HCT116 (cell line): ENCODE data around the gene SPEF1. TPM values are rescaled to one million over a fixed set of nuclear protein-coding genes. Genes with fewer than 3 reads are reported as not detected.

Source experiments
- ATAC-seq: fragments of 200-7000 bp; cut with Tn5 transposase; 2 replicates; pipeline ENCODE4 v1.9.1; 2020; ENCODE audit warnings: mild to moderate bottlenecking, moderate library complexity
- BruUV-seq: library from RNA; stranded (reverse); fragments of 400-500 nt; replicated peaks from 2 replicates; lab custom pipeline; 2021; lab: Mats Ljungman, UMichigan
- CTCF ChIA-PET: fragments of 300-600 bp; sonication (Branson Sonifier 250); formaldehyde crosslinking; loops from one replicate; lab custom pipeline; 2021; ENCODE audit warnings: antibody characterized with exemption; lab: Charles Lee
- POLR2A ChIA-PET: fragments of 300-600, 350-600 bp; sonication (Branson Sonifier 250); formaldehyde crosslinking; loops from one replicate; lab custom pipeline; 2021; ENCODE audit warnings: antibody characterized with exemption; lab: Charles Lee
- RAD21 ChIA-PET, 2 experiments: fragments of 300-600 bp; sonication (Branson Sonifier 250); formaldehyde crosslinking; loops; one replicate each; lab custom pipeline; 2023; ENCODE audit warnings: low total read pairs in 2 of 2; ENCODE audit not compliant: uncharacterized antibody in 2 of 2, unreplicated experiment in 2 of 2, low non-redundant PET in 1 of 2; lab: Charles Lee
- DNase-seq: peaks from one replicate; pipeline ENCODE4 v3.0.0-alpha.2; 2010; ENCODE audit warnings: low read depth, low spot score
- H2AFZ ChIP-seq: fragments of 200-600 bp; shearing (Covaris generic), sonication (generic); 2 replicates; pipeline ENCODE4 v1.6.1; 2017; ENCODE audit warnings: low read depth, mixed run types, mixed read lengths, antibody characterized with exemption, low read length; ENCODE audit not compliant: poor library complexity, severe bottlenecking
- H3K27ac ChIP-seq: 2 replicates; pipeline ENCODE4 v1.5.1; 2012; ENCODE audit warnings: low read depth, low read length
- H3K27me3 ChIP-seq: fragments of 200-600 bp; sonication (generic); 2 replicates; pipeline ENCODE4 v1.6.1; 2016; ENCODE audit warnings: mixed run types, low read length, mixed read lengths; ENCODE audit not compliant: insufficient read depth
- H3K36me3 ChIP-seq, 2 experiments: fragments of 200-500 bp in 1 of 2; fragments of 200-600 bp in 1 of 2; sonication (Bioruptor generic) in 1 of 2; sonication (generic) in 1 of 2; 2 replicates each; pipeline versions ENCODE4 v1.5.1 to v1.6.1; 2014 to 2016; ENCODE audit warnings: low read length in 2 of 2, inconsistent platforms in 1 of 2, mixed read lengths in 1 of 2, mixed run types in 1 of 2; ENCODE audit not compliant: insufficient read depth in 2 of 2, control insufficient read depth in 1 of 2
- H3K4me1 ChIP-seq, 2 experiments: fragments of 200-600 bp in 1 of 2; sonication (generic) in 1 of 2; 2 replicates each; pipeline versions ENCODE4 v1.5.1 to v1.6.1; 2012 to 2017; ENCODE audit warnings: low read length in 2 of 2, inconsistent platforms in 1 of 2, mild to moderate bottlenecking in 1 of 2, mixed read lengths in 1 of 2, mixed run types in 1 of 2, moderate library complexity in 1 of 2; ENCODE audit not compliant: insufficient read depth in 2 of 2, control insufficient read depth in 1 of 2
- H3K4me2 ChIP-seq: fragments of 200-600 bp; sonication (generic); 2 replicates; pipeline ENCODE4 v1.6.1; 2017; ENCODE audit warnings: mixed run types, low read length, mixed read lengths
- H3K4me3 ChIP-seq, 2 experiments: fragments of 200-600 bp in 1 of 2; sonication (generic) in 1 of 2; replicated peaks in 1 of 2; 2 replicates each; pipeline ENCODE4 v1.5.1; 2011 to 2016; ENCODE audit warnings: low read length in 2 of 2, control low read depth in 1 of 2, low read depth in 1 of 2, mild to moderate bottlenecking in 1 of 2, mixed read lengths in 1 of 2, mixed run types in 1 of 2
- H3K79me2 ChIP-seq: fragments of 200-600 bp; sonication (generic); 2 replicates; pipeline ENCODE4 v1.6.1; 2017; ENCODE audit warnings: mild to moderate bottlenecking, mixed run types, low read length, moderate library complexity, mixed read lengths; ENCODE audit not compliant: insufficient read depth
- H3K9ac ChIP-seq: fragments of 200-600 bp; sonication (generic); 2 replicates; pipeline ENCODE4 v1.6.1; 2016; ENCODE audit warnings: low read length, mixed read lengths
- H3K9me2 ChIP-seq: fragments of 200-600 bp; sonication (generic), shearing (Covaris generic); 2 replicates; pipeline ENCODE4 v1.6.1; 2017; ENCODE audit warnings: mixed run types, mild to moderate bottlenecking, moderate library complexity; ENCODE audit not compliant: insufficient read depth
- H3K9me3 ChIP-seq, 2 experiments: fragments of 200-500 bp in 1 of 2; fragments of 200-600 bp in 1 of 2; sonication (Bioruptor generic) in 1 of 2; sonication (generic) in 1 of 2; 2 replicates each; pipeline ENCODE4 v1.6.1; 2014 to 2017; ENCODE audit warnings: low read length in 2 of 2, mixed read lengths in 2 of 2, inconsistent platforms in 1 of 2, low read depth in 1 of 2, mild to moderate bottlenecking in 1 of 2, mixed run types in 1 of 2, moderate library complexity in 1 of 2; ENCODE audit not compliant: control insufficient read depth in 1 of 2, insufficient read depth in 1 of 2
- H4K20me1 ChIP-seq: fragments of 200-600 bp; sonication (generic), shearing (Covaris generic); 2 replicates; pipeline ENCODE4 v1.6.1; 2017; ENCODE audit warnings: mixed run types, mild to moderate bottlenecking, moderate library complexity; ENCODE audit not compliant: insufficient read depth
- CBX3 ChIP-seq: IDR thresholded peaks from 2 replicates; pipeline ENCODE4 v1.6.1; 2012; ENCODE audit warnings: low read depth
- CEBPB ChIP-seq: IDR thresholded peaks from 2 replicates; pipeline ENCODE4 v1.6.1; 2012; ENCODE audit warnings: low read depth
- EGR1 ChIP-seq: IDR thresholded peaks from 2 replicates; pipeline ENCODE4 v1.6.1; 2012; ENCODE audit warnings: low read depth
- ELF1 ChIP-seq: IDR thresholded peaks from 2 replicates; pipeline ENCODE4 v1.6.1; 2012; ENCODE audit warnings: low read depth, borderline replicate concordance
- EZH2 ChIP-seq: fragments of 200-600 bp; sonication (generic); IDR thresholded peaks from 2 replicates; pipeline ENCODE4 v1.6.1; 2017; ENCODE audit warnings: antibody characterized with exemption, mixed run types
- FOSL1 ChIP-seq: IDR thresholded peaks from 2 replicates; pipeline ENCODE4 v1.6.1; 2012; ENCODE audit warnings: low read depth
- JUND ChIP-seq: IDR thresholded peaks from 2 replicates; pipeline ENCODE4 v1.6.1; 2012
- POLR2A ChIP-seq: IDR thresholded peaks from 2 replicates; pipeline ENCODE4 v1.7.0; 2011; ENCODE audit warnings: borderline replicate concordance; ENCODE audit not compliant: insufficient read depth, insufficient read length; ENCODE audit errors: extremely low read depth
- POLR2AphosphoS5 ChIP-seq: IDR thresholded peaks from 2 replicates; pipeline ENCODE4 v1.6.1; 2011; ENCODE audit warnings: mild to moderate bottlenecking, low read depth, low read length, moderate library complexity
- RAD21 ChIP-seq: IDR thresholded peaks from 2 replicates; pipeline ENCODE4 v1.6.1; 2012; ENCODE audit warnings: low read depth, mild to moderate bottlenecking
- SIN3A ChIP-seq: IDR thresholded peaks from 2 replicates; pipeline ENCODE4 v1.6.1; 2012; ENCODE audit warnings: low read depth
- SP1 ChIP-seq: IDR thresholded peaks from 2 replicates; pipeline ENCODE4 v1.6.1; 2012; ENCODE audit warnings: low read depth
- SRF ChIP-seq: IDR thresholded peaks from 2 replicates; pipeline ENCODE4 v1.6.1; 2012; ENCODE audit warnings: low read depth
- TCF7L2 ChIP-seq: IDR thresholded peaks from 2 replicates; pipeline ENCODE4 v1.7.0; 2011; ENCODE audit warnings: borderline replicate concordance, inconsistent platforms; ENCODE audit not compliant: insufficient read depth, insufficient read length; ENCODE audit errors: extremely low read depth
- YY1 ChIP-seq: IDR thresholded peaks from 2 replicates; pipeline ENCODE4 v1.6.1; 2011; ENCODE audit warnings: low read length, low read depth, moderate library complexity, mild to moderate bottlenecking; ENCODE audit not compliant: insufficient replicate concordance; ENCODE audit errors: extremely low read depth
- ZFX ChIP-seq: fragments of 450-650 bp; IDR thresholded peaks from 2 replicates; pipeline ENCODE4 v1.6.1; 2017
- ZNF274 ChIP-seq: fragments of 200-500 bp; sonication (Bioruptor generic); IDR thresholded peaks from 2 replicates; pipeline ENCODE4 v1.6.1; 2014; ENCODE audit warnings: mild to moderate bottlenecking, low read depth, low read length, inconsistent platforms
- intact Hi-C: fragments of 100-400 bp; cut with micrococcal nuclease; formaldehyde crosslinking; loops from 2 replicates; pipeline ENCODE4 v1.10.0; 2022
- total RNA-seq: library from RNA; stranded (reverse); gene quantifications from one replicate; pipeline ENCODE4 v1.2.1, GENCODE V29; 2021; ENCODE audit not compliant: unreplicated experiment
- TF ChIP-seq, protein P1 (sequence below): IDR thresholded peaks from 2 replicates; pipeline ENCODE4 v1.6.1; 2012; ENCODE audit warnings: low read depth
- TF ChIP-seq, protein P2 (sequence below), 3 experiments: fragments of 200-600 bp in 1 of 3; sonication (generic) in 1 of 3; IDR thresholded peaks in 2 of 3; conservative IDR thresholded peaks in 1 of 3; 2 replicates each; pipeline ENCODE4 v1.5.1; 2012 to 2017; ENCODE audit warnings: low read depth in 2 of 3, low read length in 2 of 3, antibody characterized with exemption in 1 of 3, borderline replicate concordance in 1 of 3, control low read depth in 1 of 3, mild to moderate bottlenecking in 1 of 3, mixed read lengths in 1 of 3, mixed run types in 1 of 3, moderate library complexity in 1 of 3; ENCODE audit not compliant: insufficient read depth in 1 of 3
- TF ChIP-seq, protein P3 (sequence below): IDR thresholded peaks from 2 replicates; pipeline ENCODE4 v1.6.1; 2012

SPEF1 gene
- total RNA-seq, 1 experiment from 2014 or later: 0.93 TPM

DNA sequence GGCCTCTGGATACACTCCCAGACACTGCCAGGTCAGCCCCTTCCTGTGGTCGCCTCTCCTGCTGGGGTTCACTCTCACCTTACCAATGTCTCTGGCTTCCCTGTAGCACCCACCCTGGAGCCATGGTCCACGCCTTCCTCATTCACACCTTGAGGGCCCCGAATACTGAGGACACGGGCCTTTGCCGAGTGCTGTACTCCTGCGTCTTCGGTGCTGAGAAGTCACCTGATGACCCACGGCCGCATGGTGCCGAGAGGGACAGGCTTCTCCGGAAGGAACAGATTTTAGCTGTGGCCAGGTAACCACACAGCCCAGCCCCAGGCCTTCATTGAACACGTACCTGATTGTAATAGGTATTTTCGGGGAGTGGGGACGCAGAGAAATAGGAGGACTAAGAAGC lies 40.7 kb upstream of the SPEF1 start:
- no peak for DNase-seq
- no peak for ATAC-seq
- no peak for TF ChIP-seq SIN3A
- TF ChIP-seq, protein P1, sequence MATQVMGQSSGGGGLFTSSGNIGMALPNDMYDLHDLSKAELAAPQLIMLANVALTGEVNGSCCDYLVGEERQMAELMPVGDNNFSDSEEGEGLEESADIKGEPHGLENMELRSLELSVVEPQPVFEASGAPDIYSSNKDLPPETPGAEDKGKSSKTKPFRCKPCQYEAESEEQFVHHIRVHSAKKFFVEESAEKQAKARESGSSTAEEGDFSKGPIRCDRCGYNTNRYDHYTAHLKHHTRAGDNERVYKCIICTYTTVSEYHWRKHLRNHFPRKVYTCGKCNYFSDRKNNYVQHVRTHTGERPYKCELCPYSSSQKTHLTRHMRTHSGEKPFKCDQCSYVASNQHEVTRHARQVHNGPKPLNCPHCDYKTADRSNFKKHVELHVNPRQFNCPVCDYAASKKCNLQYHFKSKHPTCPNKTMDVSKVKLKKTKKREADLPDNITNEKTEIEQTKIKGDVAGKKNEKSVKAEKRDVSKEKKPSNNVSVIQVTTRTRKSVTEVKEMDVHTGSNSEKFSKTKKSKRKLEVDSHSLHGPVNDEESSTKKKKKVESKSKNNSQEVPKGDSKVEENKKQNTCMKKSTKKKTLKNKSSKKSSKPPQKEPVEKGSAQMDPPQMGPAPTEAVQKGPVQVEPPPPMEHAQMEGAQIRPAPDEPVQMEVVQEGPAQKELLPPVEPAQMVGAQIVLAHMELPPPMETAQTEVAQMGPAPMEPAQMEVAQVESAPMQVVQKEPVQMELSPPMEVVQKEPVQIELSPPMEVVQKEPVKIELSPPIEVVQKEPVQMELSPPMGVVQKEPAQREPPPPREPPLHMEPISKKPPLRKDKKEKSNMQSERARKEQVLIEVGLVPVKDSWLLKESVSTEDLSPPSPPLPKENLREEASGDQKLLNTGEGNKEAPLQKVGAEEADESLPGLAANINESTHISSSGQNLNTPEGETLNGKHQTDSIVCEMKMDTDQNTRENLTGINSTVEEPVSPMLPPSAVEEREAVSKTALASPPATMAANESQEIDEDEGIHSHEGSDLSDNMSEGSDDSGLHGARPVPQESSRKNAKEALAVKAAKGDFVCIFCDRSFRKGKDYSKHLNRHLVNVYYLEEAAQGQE: no peak
- no peak for TF ChIP-seq ELF1
- TF ChIP-seq ZFX: no peak
- TF ChIP-seq EGR1: no peak
- TF ChIP-seq CBX3: no peak
- TF ChIP-seq CEBPB: no peak
- no peak for TF ChIP-seq YY1
- no peak for TF ChIP-seq FOSL1
- no peak for TF ChIP-seq POLR2A
- TF ChIP-seq TCF7L2: no peak
- TF ChIP-seq ZNF274: no peak
- TF ChIP-seq, protein P2, sequence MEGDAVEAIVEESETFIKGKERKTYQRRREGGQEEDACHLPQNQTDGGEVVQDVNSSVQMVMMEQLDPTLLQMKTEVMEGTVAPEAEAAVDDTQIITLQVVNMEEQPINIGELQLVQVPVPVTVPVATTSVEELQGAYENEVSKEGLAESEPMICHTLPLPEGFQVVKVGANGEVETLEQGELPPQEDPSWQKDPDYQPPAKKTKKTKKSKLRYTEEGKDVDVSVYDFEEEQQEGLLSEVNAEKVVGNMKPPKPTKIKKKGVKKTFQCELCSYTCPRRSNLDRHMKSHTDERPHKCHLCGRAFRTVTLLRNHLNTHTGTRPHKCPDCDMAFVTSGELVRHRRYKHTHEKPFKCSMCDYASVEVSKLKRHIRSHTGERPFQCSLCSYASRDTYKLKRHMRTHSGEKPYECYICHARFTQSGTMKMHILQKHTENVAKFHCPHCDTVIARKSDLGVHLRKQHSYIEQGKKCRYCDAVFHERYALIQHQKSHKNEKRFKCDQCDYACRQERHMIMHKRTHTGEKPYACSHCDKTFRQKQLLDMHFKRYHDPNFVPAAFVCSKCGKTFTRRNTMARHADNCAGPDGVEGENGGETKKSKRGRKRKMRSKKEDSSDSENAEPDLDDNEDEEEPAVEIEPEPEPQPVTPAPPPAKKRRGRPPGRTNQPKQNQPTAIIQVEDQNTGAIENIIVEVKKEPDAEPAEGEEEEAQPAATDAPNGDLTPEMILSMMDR (IDR thresholded peaks at IDR 0.05 in 2 of 3, conservative IDR thresholded peaks at IDR 0.05 in 1 of 3; ENCODE audit: borderline replicate concordance in 1 of 3, insufficient read depth in 1 of 3, low read depth in 2 of 3, low read length in 2 of 3): no peak
- no peak for TF ChIP-seq EZH2
- no peak for TF ChIP-seq JUND
- no peak for TF ChIP-seq SRF
- TF ChIP-seq, protein P3, sequence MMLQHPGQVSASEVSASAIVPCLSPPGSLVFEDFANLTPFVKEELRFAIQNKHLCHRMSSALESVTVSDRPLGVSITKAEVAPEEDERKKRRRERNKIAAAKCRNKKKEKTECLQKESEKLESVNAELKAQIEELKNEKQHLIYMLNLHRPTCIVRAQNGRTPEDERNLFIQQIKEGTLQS: no peak
- no peak for TF ChIP-seq POLR2AphosphoS5
- TF ChIP-seq RAD21: no peak
- TF ChIP-seq SP1: no peak
- TF ChIP-seq, all 23 proteins: peak for 0
- H3K79me2 ChIP-seq: peaks cover 5% of the 10 kb centered on the region
- no peak overlapping the region for H2AFZ ChIP-seq
- H3K4me1 ChIP-seq: peaks cover 23 to 39% of the 10 kb centered on the region in 2 experiments
- ChIA-PET CTCF (no interaction called here), RAD21 (no interaction called here), POLR2A (interaction anchor here (1.5 to 1.7 kb wide), 2 partner anchors 10 to 40 kb away, joined by 4 to 5 read pairs; partner anchors contain the start of gene SPEF1)
- no TSS peak for BruUV-seq
- intact Hi-C loops: no loop called here
- peaks cover 4 to 5% of the 10 kb centered on the region in 2 experiments; a peak in 1 of 4 replicates for H3K36me3 ChIP-seq
- H3K27me3 ChIP-seq: no peaks in the 10 kb centered on the region
- no peaks in the 10 kb centered on the region for H4K20me1 ChIP-seq
- no peak overlapping the region for H3K4me2 ChIP-seq
- no peak overlapping the region for H3K9ac ChIP-seq
- no peaks in the 10 kb centered on the region for H3K9me2 ChIP-seq
- H3K4me3 ChIP-seq: no peak overlapping the region
- no peaks in the 10 kb centered on the region for H3K9me3 ChIP-seq
- no peak overlapping the region for H3K27ac ChIP-seq
